Fibroblast of lung (primary cell): ENCODE results near the gene CERS6. TPM values are rescaled to one million over a fixed set of nuclear protein-coding genes. Genes with fewer than 3 reads are reported as not detected.

Experiments used
- DNase-seq, 2 donors: peaks; one replicate each; pipeline versions ENCODE4 v3.0.0 to v3.0.0-alpha.2; 2010; ENCODE audit warnings: low read depth in 2 of 2
- H2AFZ ChIP-seq: 2 replicates; pipeline ENCODE4 v1.5.1; 2012; ENCODE audit warnings: low read length, control low read depth, inconsistent platforms
- H3K27ac ChIP-seq: 2 replicates; pipeline ENCODE4 v1.5.1; 2011; ENCODE audit warnings: low read length, control low read depth; ENCODE audit not compliant: insufficient read depth
- H3K27me3 ChIP-seq: 2 replicates; pipeline ENCODE4 v1.5.1; 2011; ENCODE audit warnings: mild to moderate bottlenecking, low read length; ENCODE audit not compliant: control insufficient read depth, insufficient read depth
- H3K36me3 ChIP-seq: 2 replicates; pipeline ENCODE4 v1.5.1; 2011; ENCODE audit warnings: low read length; ENCODE audit not compliant: control insufficient read depth, insufficient read depth
- H3K4me1 ChIP-seq: 2 replicates; pipeline ENCODE4 v1.5.1; 2011; ENCODE audit warnings: low read length; ENCODE audit not compliant: control insufficient read depth, insufficient read depth; ENCODE audit errors: extremely low read depth
- H3K4me2 ChIP-seq: 2 replicates; pipeline ENCODE4 v1.5.1; 2011; ENCODE audit warnings: low read length, control low read depth; ENCODE audit not compliant: insufficient read depth; ENCODE audit errors: extremely low read depth
- H3K4me3 ChIP-seq, 4 experiments: fragments of 200-600 bp in 1 of 4; sonication (generic) in 1 of 4; replicated peaks in 1 of 4; 2 replicates each; pipeline ENCODE4 v1.5.1; 2011 to 2016; ENCODE audit warnings: low read length in 4 of 4, low read depth in 3 of 4, mild to moderate bottlenecking in 3 of 4, control low read depth in 2 of 4, inconsistent platforms in 1 of 4, mixed read lengths in 1 of 4; ENCODE audit not compliant: insufficient read depth in 1 of 4; ENCODE audit errors: control extremely low read depth in 1 of 4
- H3K79me2 ChIP-seq: 2 replicates; pipeline ENCODE4 v1.5.1; 2012; ENCODE audit warnings: mild to moderate bottlenecking, low read length, inconsistent platforms; ENCODE audit not compliant: control insufficient read depth, insufficient read depth
- H3K9ac ChIP-seq: 2 replicates; pipeline ENCODE4 v1.5.1; 2011; ENCODE audit warnings: mild to moderate bottlenecking, low read length, control low read depth; ENCODE audit not compliant: insufficient read depth
- H3K9me3 ChIP-seq: 2 replicates; pipeline ENCODE4 v1.5.1; 2012; ENCODE audit warnings: low read depth, low read length; ENCODE audit not compliant: control insufficient read depth, insufficient read depth
- H4K20me1 ChIP-seq: 2 replicates; pipeline ENCODE4 v1.5.1; 2011; ENCODE audit warnings: low read length; ENCODE audit not compliant: control insufficient read depth, insufficient read depth; ENCODE audit errors: extremely low read depth
- EZH2 ChIP-seq: IDR thresholded peaks from 2 replicates; pipeline ENCODE4 v1.5.1; 2012; ENCODE audit warnings: low read length, control low read depth, mild to moderate bottlenecking; ENCODE audit errors: missing control alignments
- polyA plus RNA-seq, 2 donors: library from polyadenylated mRNA; depleted of rRNA in 1 of 2; stranded (reverse) in 1 of 2; unstranded in 1 of 2; fragments of >200 nt; gene quantifications; 2 replicates each; pipeline ENCODE4 v1.2.1, GENCODE V29; 2011 to 2012; ENCODE audit warnings: missing spikeins in 1 of 2
- total RNA-seq: library from RNA; depleted of rRNA; stranded (reverse); fragments of >200 nt; gene quantifications from 2 replicates; pipeline ENCODE4 v1.2.1, GENCODE V29; 2014
- TF ChIP-seq, protein P1 (sequence below), 2 donors: IDR thresholded peaks in 1 of 2; conservative IDR thresholded peaks in 1 of 2; 1 replicate in 1 of 2; 2 replicates in 1 of 2; pipeline ENCODE4 v1.5.1; 2011 to 2012; ENCODE audit warnings: low read length in 2 of 2, control low read depth in 1 of 2, inconsistent platforms in 1 of 2, low read depth in 1 of 2, mild to moderate bottlenecking in 1 of 2

CERS6 gene
- total and polyA plus RNA-seq, 2 donors (not counting 1 experiment from before 2014, with no cell fraction given), result 7.2 to 16.5 TPM

DNA sequence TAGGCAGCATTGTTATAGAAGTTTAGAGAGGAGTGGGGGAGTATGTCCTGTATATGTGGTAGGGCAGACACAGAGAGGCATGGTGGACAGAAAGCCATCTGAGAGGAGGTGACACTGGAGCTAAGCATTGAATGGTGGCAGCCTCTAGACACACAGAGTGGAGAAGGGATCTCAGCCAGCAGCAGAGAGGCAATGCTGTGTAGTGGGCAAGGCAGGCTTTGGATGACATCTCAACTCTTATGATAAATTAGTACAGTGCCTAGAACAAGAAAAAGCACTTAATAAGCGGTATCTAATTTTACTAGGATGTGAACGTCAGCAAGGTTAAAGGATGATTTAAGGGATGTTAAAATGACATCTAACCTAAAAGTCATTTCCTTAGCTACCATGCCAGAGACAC is 22.5 kb upstream of the CERS6 start:
- H4K20me1 ChIP-seq, result no peaks in the 10 kb centered on the region
- H3K27ac ChIP-seq, result no peak overlapping the region
- no peak overlapping the region for H3K9ac ChIP-seq
- no peaks in the 10 kb centered on the region for H3K4me1 ChIP-seq
- H3K79me2 ChIP-seq, result no peaks in the 10 kb centered on the region
- H3K27me3 ChIP-seq, result peaks cover 2% of the 10 kb centered on the region
- H3K4me3 ChIP-seq, result no peak overlapping the region
- no peaks in the 10 kb centered on the region for H3K9me3 ChIP-seq
- DNase-seq, result no peak
- no peak overlapping the region for H3K4me2 ChIP-seq
- H3K36me3 ChIP-seq, result no peaks in the 10 kb centered on the region
- no peak for TF ChIP-seq EZH2
- TF ChIP-seq, protein P1, sequence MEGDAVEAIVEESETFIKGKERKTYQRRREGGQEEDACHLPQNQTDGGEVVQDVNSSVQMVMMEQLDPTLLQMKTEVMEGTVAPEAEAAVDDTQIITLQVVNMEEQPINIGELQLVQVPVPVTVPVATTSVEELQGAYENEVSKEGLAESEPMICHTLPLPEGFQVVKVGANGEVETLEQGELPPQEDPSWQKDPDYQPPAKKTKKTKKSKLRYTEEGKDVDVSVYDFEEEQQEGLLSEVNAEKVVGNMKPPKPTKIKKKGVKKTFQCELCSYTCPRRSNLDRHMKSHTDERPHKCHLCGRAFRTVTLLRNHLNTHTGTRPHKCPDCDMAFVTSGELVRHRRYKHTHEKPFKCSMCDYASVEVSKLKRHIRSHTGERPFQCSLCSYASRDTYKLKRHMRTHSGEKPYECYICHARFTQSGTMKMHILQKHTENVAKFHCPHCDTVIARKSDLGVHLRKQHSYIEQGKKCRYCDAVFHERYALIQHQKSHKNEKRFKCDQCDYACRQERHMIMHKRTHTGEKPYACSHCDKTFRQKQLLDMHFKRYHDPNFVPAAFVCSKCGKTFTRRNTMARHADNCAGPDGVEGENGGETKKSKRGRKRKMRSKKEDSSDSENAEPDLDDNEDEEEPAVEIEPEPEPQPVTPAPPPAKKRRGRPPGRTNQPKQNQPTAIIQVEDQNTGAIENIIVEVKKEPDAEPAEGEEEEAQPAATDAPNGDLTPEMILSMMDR (conservative IDR thresholded peaks at IDR 0.05 in 1 of 2, IDR thresholded peaks at IDR 0.05 in 1 of 2; ENCODE audit: low read depth in 1 of 2, low read length in 2 of 2), result no peak
- H2AFZ ChIP-seq, result no peak overlapping the region

DNA sequence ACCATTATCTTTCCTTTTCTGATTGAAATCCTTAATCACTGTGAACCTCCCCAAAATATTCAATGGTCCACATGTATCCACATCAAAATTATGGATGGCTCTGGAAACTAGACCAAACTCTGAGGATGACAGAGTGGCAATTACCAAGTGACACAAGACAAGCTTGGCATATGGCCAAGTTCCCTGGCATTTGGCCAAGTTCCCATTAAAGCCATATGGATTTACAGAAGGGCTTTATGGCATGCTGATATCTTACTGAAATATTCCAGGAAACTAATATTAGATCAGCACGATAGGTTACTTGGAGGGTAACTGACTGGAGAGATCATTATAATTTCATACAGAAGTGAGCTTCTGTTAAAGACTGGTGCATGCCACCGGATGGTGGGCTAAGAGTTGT is 21.9 kb upstream of the CERS6 start:
- H3K27ac ChIP-seq, result no peak overlapping the region

DNA sequence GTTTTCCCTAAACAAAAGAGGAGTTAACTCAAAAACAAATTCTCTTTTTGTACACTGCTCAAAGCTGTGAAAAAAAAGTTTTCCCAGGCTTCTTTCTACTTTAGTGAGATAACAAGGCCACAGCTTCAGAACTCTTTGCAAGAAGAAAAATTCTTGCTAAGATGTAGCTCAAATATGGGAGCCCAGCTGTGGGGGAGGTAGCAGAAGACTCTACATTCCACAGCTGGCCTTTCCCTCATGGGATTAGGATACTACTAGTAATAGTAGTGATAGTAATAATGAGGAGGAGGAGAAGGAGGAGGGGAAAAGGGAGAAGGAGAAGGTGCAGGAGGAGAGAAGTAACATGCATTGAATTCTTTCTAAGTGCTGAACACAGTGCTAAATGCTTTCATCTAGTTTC is 19.2 kb upstream of the CERS6 start:
- no peaks in the 10 kb centered on the region for H3K4me1 ChIP-seq
- TF ChIP-seq EZH2, result no peak
- TF ChIP-seq, protein P1 (conservative IDR thresholded peaks at IDR 0.05 in 1 of 2, IDR thresholded peaks at IDR 0.05 in 1 of 2; ENCODE audit: low read depth in 1 of 2, low read length in 2 of 2), result no peak
- H2AFZ ChIP-seq, result no peak overlapping the region
- H3K27ac ChIP-seq, result no peak overlapping the region
- H3K9ac ChIP-seq, result no peak overlapping the region
- no peak overlapping the region for H3K4me3 ChIP-seq
- H3K27me3 ChIP-seq, result peaks cover 2% of the 10 kb centered on the region
- H3K4me2 ChIP-seq, result no peak overlapping the region
- H3K36me3 ChIP-seq, result no peaks in the 10 kb centered on the region
- DNase-seq, result no peak
- H3K79me2 ChIP-seq, result no peaks in the 10 kb centered on the region
- H3K9me3 ChIP-seq, result no peaks in the 10 kb centered on the region
- H4K20me1 ChIP-seq, result no peaks in the 10 kb centered on the region

More for the DNA sequence above, 21.9 kb upstream of the CERS6 start:
- no peaks in the 10 kb centered on the region for H3K36me3 ChIP-seq
- H3K4me1 ChIP-seq, result no peaks in the 10 kb centered on the region
- no peak overlapping the region for H2AFZ ChIP-seq
- TF ChIP-seq EZH2, result no peak
- TF ChIP-seq, protein P1 (conservative IDR thresholded peaks at IDR 0.05 in 1 of 2, IDR thresholded peaks at IDR 0.05 in 1 of 2; ENCODE audit: low read depth in 1 of 2, low read length in 2 of 2), result no peak
- peaks cover 2% of the 10 kb centered on the region for H3K27me3 ChIP-seq
- no peaks in the 10 kb centered on the region for H4K20me1 ChIP-seq
- no peak overlapping the region for H3K4me2 ChIP-seq
- DNase-seq, result no peak
- H3K9ac ChIP-seq, result no peak overlapping the region
- no peaks in the 10 kb centered on the region for H3K79me2 ChIP-seq
- H3K4me3 ChIP-seq, result no peak overlapping the region
- H3K9me3 ChIP-seq, result no peaks in the 10 kb centered on the region
